H9 (cell line): ENCODE data around the gene FAM161B. TPM values are rescaled to one million over a fixed set of nuclear protein-coding genes. Genes with fewer than 3 reads are reported as not detected.

Experiments
- DNase-seq: peaks from one replicate; pipeline ENCODE4 v3.0.0-alpha.2; 2017
- H2AFZ ChIP-seq: one replicate; pipeline ENCODE4 v1.6.1; 2013; ENCODE audit warnings: mild to moderate bottlenecking, low read length, control low read depth, moderate library complexity
- H2AK5ac ChIP-seq: 2 replicates; pipeline ENCODE4 v1.6.1; 2013; ENCODE audit warnings: low read length, control low read depth, mixed read lengths; ENCODE audit not compliant: insufficient read length
- H2BK120ac ChIP-seq: one replicate; pipeline ENCODE4 v1.6.1; 2013; ENCODE audit warnings: low read depth, mild to moderate bottlenecking, low read length, control low read depth, inconsistent platforms; ENCODE audit not compliant: poor library complexity, severe bottlenecking
- H2BK12ac ChIP-seq: 2 replicates; pipeline ENCODE4 v1.6.1; 2013; ENCODE audit warnings: low read length, control low read depth, mixed read lengths, low read depth; ENCODE audit not compliant: insufficient read length
- H2BK15ac ChIP-seq: 2 replicates; pipeline ENCODE4 v1.6.1; 2013; ENCODE audit warnings: low read depth, low read length, control low read depth
- H2BK20ac ChIP-seq: one replicate; pipeline ENCODE4 v1.6.1; 2013; ENCODE audit warnings: low read depth, mild to moderate bottlenecking, low read length, control low read depth, inconsistent platforms; ENCODE audit not compliant: poor library complexity, severe bottlenecking
- H2BK5ac ChIP-seq: 2 replicates; pipeline ENCODE4 v1.6.1; 2013; ENCODE audit warnings: low read length, control low read depth, mixed read lengths; ENCODE audit not compliant: insufficient read length
- H3K14ac ChIP-seq: 2 replicates; pipeline ENCODE4 v1.6.1; 2013; ENCODE audit warnings: low read length, control low read depth; ENCODE audit not compliant: insufficient read depth
- H3K18ac ChIP-seq: 2 replicates; pipeline ENCODE4 v1.6.1; 2013; ENCODE audit warnings: low read depth, mild to moderate bottlenecking, mixed read lengths, low read length, control low read depth; ENCODE audit not compliant: insufficient read length
- H3K23ac ChIP-seq: 2 replicates; pipeline ENCODE4 v1.6.1; 2013; ENCODE audit warnings: low read length, control low read depth, mixed read lengths, low read depth; ENCODE audit not compliant: insufficient read length
- H3K23me2 ChIP-seq: 2 replicates; pipeline ENCODE4 v1.6.1; 2013; ENCODE audit warnings: low read depth, mild to moderate bottlenecking, mixed read lengths, low read length, control low read depth; ENCODE audit not compliant: insufficient read length, poor library complexity, severe bottlenecking
- H3K27ac ChIP-seq: 2 replicates; pipeline ENCODE4 v1.5.1; 2013; ENCODE audit warnings: low read length, control low read depth, mixed read lengths, low read depth; ENCODE audit not compliant: insufficient read length
- H3K27me3 ChIP-seq: 2 replicates; pipeline ENCODE4 v1.6.1; 2013; ENCODE audit warnings: low read length, control low read depth, inconsistent platforms; ENCODE audit not compliant: insufficient read depth
- H3K4ac ChIP-seq: 2 replicates; pipeline ENCODE4 v1.6.1; 2013; ENCODE audit warnings: low read depth, mild to moderate bottlenecking, control low read depth, inconsistent platforms, low read length, moderate library complexity
- H3K4me1 ChIP-seq: 2 replicates; pipeline ENCODE4 v1.6.1; 2013; ENCODE audit warnings: low read length, control low read depth, inconsistent platforms; ENCODE audit not compliant: insufficient read depth
- H3K4me2 ChIP-seq: 2 replicates; pipeline ENCODE4 v1.6.1; 2013; ENCODE audit warnings: low read length, control low read depth, mixed read lengths; ENCODE audit not compliant: insufficient read length, insufficient read depth
- H3K56ac ChIP-seq: 2 replicates; pipeline ENCODE4 v1.6.1; 2013; ENCODE audit warnings: low read depth, mild to moderate bottlenecking, mixed read lengths, low read length, control low read depth; ENCODE audit not compliant: insufficient read length
- H3K79me1 ChIP-seq: 2 replicates; pipeline ENCODE4 v1.6.1; 2013; ENCODE audit warnings: low read depth, mild to moderate bottlenecking, moderate library complexity, low read length, control low read depth, inconsistent platforms; ENCODE audit not compliant: insufficient read depth, poor library complexity, severe bottlenecking
- H3K79me2 ChIP-seq: 2 replicates; pipeline ENCODE4 v1.6.1; 2013; ENCODE audit warnings: low read length, control low read depth, inconsistent platforms; ENCODE audit not compliant: insufficient read depth
- H3K9ac ChIP-seq: 2 replicates; pipeline ENCODE4 v1.6.1; 2013; ENCODE audit warnings: low read length, control low read depth, mixed read lengths; ENCODE audit not compliant: insufficient read length; ENCODE audit errors: extremely low read depth
- H3K9me3 ChIP-seq: one replicate; pipeline ENCODE4 v1.6.1; 2013; ENCODE audit warnings: low read depth, low read length, inconsistent platforms; ENCODE audit not compliant: control insufficient read depth
- H3T11ph ChIP-seq: one replicate; pipeline ENCODE4 v1.6.1; 2013; ENCODE audit warnings: mild to moderate bottlenecking, low read length, control low read depth, inconsistent platforms
- H4K20me1 ChIP-seq: one replicate; pipeline ENCODE4 v1.6.1; 2013; ENCODE audit not compliant: control insufficient read depth, insufficient read length, insufficient read depth
- H4K5ac ChIP-seq: 2 replicates; pipeline ENCODE4 v1.6.1; 2013; ENCODE audit warnings: low read depth, mild to moderate bottlenecking, mixed read lengths, low read length, control low read depth; ENCODE audit not compliant: insufficient read length
- H4K8ac ChIP-seq: replicated peaks from 2 replicates; pipeline ENCODE4 v1.6.1; 2013; ENCODE audit warnings: low read length, control low read depth, mixed read lengths, low read depth; ENCODE audit not compliant: insufficient read length
- H4K91ac ChIP-seq: 2 replicates; pipeline ENCODE4 v1.6.1; 2013; ENCODE audit warnings: low read depth, mild to moderate bottlenecking, moderate library complexity, mixed read lengths, low read length, control low read depth; ENCODE audit not compliant: insufficient read length
- H3K27ac Mint-ChIP-seq, 3 experiments: 2 replicates in 2 of 3; 3 replicates in 1 of 3; pipeline ENCODE4 v1.8.0; 2020 to 2021; ENCODE audit warnings: mixed read lengths in 3 of 3, mild to moderate bottlenecking in 1 of 3, moderate library complexity in 1 of 3
- H3K27me3 Mint-ChIP-seq: 2 replicates; pipeline ENCODE4 v1.8.0; 2021; ENCODE audit warnings: low read depth, mild to moderate bottlenecking, moderate library complexity, mixed read lengths
- H3K36me3 Mint-ChIP-seq, 3 experiments: 2 replicates in 2 of 3; 3 replicates in 1 of 3; pipeline ENCODE4 v1.8.0; 2020 to 2021; ENCODE audit warnings: low read depth in 3 of 3, mixed read lengths in 3 of 3; ENCODE audit not compliant: insufficient read depth in 1 of 3
- H3K4me1 Mint-ChIP-seq, 2 experiments: 2 replicates each; pipeline ENCODE4 v1.8.0; 2020; ENCODE audit warnings: mixed read lengths in 2 of 2
- H3K4me3 Mint-ChIP-seq, 2 experiments: 2 replicates in 1 of 2; 3 replicates in 1 of 2; pipeline ENCODE4 v1.8.0; 2020 to 2021; ENCODE audit warnings: mild to moderate bottlenecking in 2 of 2, mixed read lengths in 2 of 2, moderate library complexity in 1 of 2
- H3K9me3 Mint-ChIP-seq, 2 experiments: 2 replicates in 1 of 2; 3 replicates in 1 of 2; pipeline ENCODE4 v1.8.0; 2020; ENCODE audit warnings: mild to moderate bottlenecking in 2 of 2, mixed read lengths in 2 of 2, moderate library complexity in 1 of 2
- WGBS: extraction: QIAGEN DNeasy Blood & Tissue Kit; methylation state at CpG from one replicate; pipeline ENCODE4 v1.1.7; 2013; ENCODE audit warnings: missing lambda C conversion rate, low lambda C conversion rate, mixed read lengths; ENCODE audit not compliant: insufficient read length; ENCODE audit errors: extremely low coverage; 5-methylcytosine and 5-hydroxymethylcytosine counted together
- total RNA-seq: library from RNA; stranded (reverse); gene quantifications from 2 replicates; pipeline ENCODE4 v1.2.1, GENCODE V29; 2021
- TF ChIP-seq, protein P1 (sequence below): fragments of 200-600 bp; sonication (generic); conservative IDR thresholded peaks from 3 replicates; pipeline ENCODE4 v1.8.0; 2021; ENCODE audit warnings: antibody characterized with exemption, mild to moderate bottlenecking

The FAM161B gene
- total RNA-seq, 1 experiment from 2014 or later, result 0.92 TPM

DNA sequence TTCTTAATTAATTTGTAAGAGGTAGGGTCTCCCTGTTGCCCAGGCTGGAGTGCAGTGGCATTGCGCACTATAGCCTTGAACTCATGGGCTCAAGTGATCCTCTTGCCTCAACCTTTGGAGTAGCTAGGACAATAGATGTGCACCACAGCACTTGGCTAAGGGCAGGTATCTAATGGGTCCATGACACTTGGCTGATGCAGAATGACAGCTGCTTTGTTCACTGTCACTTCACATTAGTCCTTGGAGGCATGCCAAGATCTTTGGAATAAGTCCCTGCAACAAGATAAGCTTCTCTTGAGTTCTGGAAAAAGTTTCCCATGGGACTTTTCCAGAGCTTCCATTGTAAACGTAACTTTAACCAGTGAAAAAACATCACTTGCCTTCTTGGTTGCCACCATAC is 23.6 kb upstream of the FAM161B start:
- no peak overlapping the region for H4K8ac ChIP-seq
- H3K9ac ChIP-seq, result no peak overlapping the region
- H3K18ac ChIP-seq, result no peak overlapping the region
- H4K5ac ChIP-seq, result no peak overlapping the region
- Mint-ChIP-seq H3K27me3 (no peaks in the 10 kb centered on the region), H3K9me3 (no peaks in the 10 kb centered on the region), H3K4me3 (no peak overlapping the region), H3K36me3 (peaks cover 0 to 20% (median 12%) of the 10 kb centered on the region in 3 experiments; a peak in 5 of 7 replicates), H3K27ac (peak overlapping the region in 1 of 3 experiments; percentile 66; a peak in 1 of 7 replicates), H3K4me1 (peaks cover 0 to 3% of the 10 kb centered on the region in 2 experiments; a peak in 1 of 4 replicates)
- no peak overlapping the region for H2AK5ac ChIP-seq
- H2BK15ac ChIP-seq, result no peak overlapping the region
- no peaks in the 10 kb centered on the region for H4K20me1 ChIP-seq
- H3K56ac ChIP-seq, result no peak overlapping the region
- H3K4me1 ChIP-seq, result no peaks in the 10 kb centered on the region
- H3K23me2 ChIP-seq, result no peaks in the 10 kb centered on the region
- no peak overlapping the region for H3K4ac ChIP-seq
- H3K79me1 ChIP-seq, result no peaks in the 10 kb centered on the region
- H2BK12ac ChIP-seq, result no peak overlapping the region
- no peak overlapping the region for H4K91ac ChIP-seq
- H2AFZ ChIP-seq, result no peak overlapping the region
- WGBS, result no CpG with 5 or more reads among the region's 2 CpGs
- H3K27ac ChIP-seq, result no peak overlapping the region
- no peaks in the 10 kb centered on the region for H3K79me2 ChIP-seq
- no peaks in the 10 kb centered on the region for H3K27me3 ChIP-seq
- no peaks in the 10 kb centered on the region for H3K9me3 ChIP-seq
- H2BK120ac ChIP-seq, result no peak overlapping the region
- no peak overlapping the region for H3K4me2 ChIP-seq
- no peak overlapping the region for H2BK5ac ChIP-seq
- no peak overlapping the region for H3T11ph ChIP-seq
- H2BK20ac ChIP-seq, result no peak overlapping the region
- no peak for DNase-seq
- H3K14ac ChIP-seq, result no peak overlapping the region
- TF ChIP-seq, protein P1, sequence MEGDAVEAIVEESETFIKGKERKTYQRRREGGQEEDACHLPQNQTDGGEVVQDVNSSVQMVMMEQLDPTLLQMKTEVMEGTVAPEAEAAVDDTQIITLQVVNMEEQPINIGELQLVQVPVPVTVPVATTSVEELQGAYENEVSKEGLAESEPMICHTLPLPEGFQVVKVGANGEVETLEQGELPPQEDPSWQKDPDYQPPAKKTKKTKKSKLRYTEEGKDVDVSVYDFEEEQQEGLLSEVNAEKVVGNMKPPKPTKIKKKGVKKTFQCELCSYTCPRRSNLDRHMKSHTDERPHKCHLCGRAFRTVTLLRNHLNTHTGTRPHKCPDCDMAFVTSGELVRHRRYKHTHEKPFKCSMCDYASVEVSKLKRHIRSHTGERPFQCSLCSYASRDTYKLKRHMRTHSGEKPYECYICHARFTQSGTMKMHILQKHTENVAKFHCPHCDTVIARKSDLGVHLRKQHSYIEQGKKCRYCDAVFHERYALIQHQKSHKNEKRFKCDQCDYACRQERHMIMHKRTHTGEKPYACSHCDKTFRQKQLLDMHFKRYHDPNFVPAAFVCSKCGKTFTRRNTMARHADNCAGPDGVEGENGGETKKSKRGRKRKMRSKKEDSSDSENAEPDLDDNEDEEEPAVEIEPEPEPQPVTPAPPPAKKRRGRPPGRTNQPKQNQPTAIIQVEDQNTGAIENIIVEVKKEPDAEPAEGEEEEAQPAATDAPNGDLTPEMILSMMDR, result no peak
- no peak overlapping the region for H3K23ac ChIP-seq
